ENCODE measurements around the gene PLP2.
"Not testable (repeated sequence)": the region's sequence is repeated elsewhere in the genome, so short reads cannot be mapped to it uniquely, and the experiment has no call there.

Gene PLP2, protein sequence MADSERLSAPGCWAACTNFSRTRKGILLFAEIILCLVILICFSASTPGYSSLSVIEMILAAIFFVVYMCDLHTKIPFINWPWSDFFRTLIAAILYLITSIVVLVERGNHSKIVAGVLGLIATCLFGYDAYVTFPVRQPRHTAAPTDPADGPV

GRCh38 chrX:49171752-49172279, at the start of gene PLP2:
TSS of gene PLP2 (plus strand) at chrX:49171898. CDS start at chrX:49172001, 103 bp downstream.
- Mint-ChIP-seq H3K27me3 (no peaks in the 10 kb centered on the region), H3K36me3 (ENCODE audit: low read depth) (peaks cover 27% of the 10 kb centered on the region)

GRCh38 chrX:49122499-49122898, 49.2 kb upstream of the PLP2 start:
- H3K27me3 Mint-ChIP-seq = no peaks in the 10 kb centered on the region
- peaks cover 28% of the 10 kb centered on the region for H3K4me1 Mint-ChIP-seq (ENCODE audit: low read depth)
- peak overlapping the region; percentile 89 for H3K4me3 Mint-ChIP-seq
- H3K9me3 Mint-ChIP-seq = no peaks in the 10 kb centered on the region
- no peak overlapping the region for H3K27ac Mint-ChIP-seq
- H3K36me3 Mint-ChIP-seq (ENCODE audit: low read depth) = peaks cover 25% of the 10 kb centered on the region

More at GRCh38 chrX:49171752-49172279, at the start of gene PLP2:
- Mint-ChIP-seq H3K27ac (peak within 1 kb of the TSS; percentile 93), H3K9me3 (no peaks in the 10 kb centered on the region), H3K4me3 (peak within 1 kb of the TSS; percentile 89), H3K4me1 (ENCODE audit: low read depth) (peaks cover 45% of the 10 kb centered on the region)

DNA sequence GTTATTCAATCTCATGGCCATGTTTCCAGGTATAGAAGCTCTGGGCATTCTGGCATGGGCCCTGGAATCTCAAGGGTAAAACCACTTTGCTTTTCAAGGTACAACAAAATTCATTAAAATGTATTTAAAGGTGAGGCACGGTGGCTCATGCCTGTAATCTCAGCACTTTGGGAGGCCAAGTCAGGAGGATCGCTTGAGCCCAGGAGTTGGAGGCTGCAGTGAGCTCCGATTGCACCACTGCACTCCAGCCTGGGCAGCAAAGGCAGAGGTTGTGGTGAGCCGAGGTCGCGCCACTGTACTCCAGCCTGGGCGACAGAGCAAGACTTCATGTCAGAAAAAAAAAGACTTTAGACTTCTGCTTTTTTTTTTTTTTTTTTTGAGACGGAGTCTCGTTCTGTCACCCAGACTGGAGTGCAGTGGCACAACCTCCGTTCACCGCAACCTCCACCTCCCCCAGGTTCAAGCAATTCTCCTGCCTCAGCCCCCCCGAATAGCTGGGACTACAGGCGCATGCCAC, 43.9 kb upstream of the PLP2 start:
- not testable (repeated sequence) for H3K27me3 Mint-ChIP-seq; H3K4me3 Mint-ChIP-seq; H3K36me3 Mint-ChIP-seq (ENCODE audit: low read depth); H3K27ac Mint-ChIP-seq; H3K4me1 Mint-ChIP-seq (ENCODE audit: low read depth); H3K9me3 Mint-ChIP-seq

- Mint-ChIP-seq H3K4me1 (ENCODE audit: low read depth) (no peaks in the 10 kb centered on the region), H3K9me3 (no peaks in the 10 kb centered on the region), H3K27ac (no peak overlapping the region), H3K27me3 (no peaks in the 10 kb centered on the region), H3K4me3 (no peak overlapping the region), H3K36me3 (ENCODE audit: low read depth) (no peaks in the 10 kb centered on the region)
These were observed 42.3 kb upstream of the PLP2 start for GRCh38 chrX:49129427-49129826.

GRCh38 chrX:49132275-49132674, 39.4 kb upstream of the PLP2 start:
- H3K4me1 Mint-ChIP-seq (ENCODE audit: low read depth); H3K27ac Mint-ChIP-seq: not testable (repeated sequence)

DNA sequence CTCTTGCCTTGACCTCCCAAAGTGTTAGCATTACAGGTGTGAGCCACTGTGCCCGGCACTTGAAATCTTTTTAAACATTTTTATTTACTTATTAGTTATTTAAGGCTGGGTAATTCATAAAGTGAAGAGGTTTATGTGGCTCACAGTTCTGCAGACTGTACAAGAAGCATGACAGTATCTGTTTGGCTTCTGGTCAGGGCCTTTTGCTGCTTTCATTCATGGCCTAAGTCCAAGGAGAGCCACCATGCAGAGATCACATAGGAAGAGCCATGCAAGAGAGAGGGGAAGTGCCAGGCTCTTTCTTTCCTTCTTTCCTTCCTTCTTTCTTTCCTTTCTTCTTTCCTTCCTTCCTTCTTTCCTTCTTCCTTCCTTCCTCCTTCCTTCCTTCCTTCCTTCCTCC, 37.9 kb upstream of the PLP2 start:
- Mint-ChIP-seq H3K9me3 (no peaks in the 10 kb centered on the region), H3K27ac (no peak overlapping the region), H3K36me3 (ENCODE audit: low read depth) (no peaks in the 10 kb centered on the region), H3K4me3 (no peak overlapping the region), H3K4me1 (ENCODE audit: low read depth) (no peaks in the 10 kb centered on the region), H3K27me3 (no peaks in the 10 kb centered on the region)

More at GRCh38 chrX:49132275-49132674, 39.4 kb upstream of the PLP2 start:
- not testable (repeated sequence) for H3K9me3 Mint-ChIP-seq; H3K4me3 Mint-ChIP-seq; H3K27me3 Mint-ChIP-seq; H3K36me3 Mint-ChIP-seq (ENCODE audit: low read depth)

GRCh38 chrX:49137492-49137891, 34.2 kb upstream of the PLP2 start:
- Mint-ChIP-seq H3K4me3 (no peak overlapping the region), H3K27ac (no peak overlapping the region), H3K36me3 (ENCODE audit: low read depth) (no peaks in the 10 kb centered on the region), H3K4me1 (ENCODE audit: low read depth) (no peaks in the 10 kb centered on the region), H3K9me3 (no peaks in the 10 kb centered on the region), H3K27me3 (no peaks in the 10 kb centered on the region)

GRCh38 chrX:49139713-49140112, 32.0 kb upstream of the PLP2 start:
- no peaks in the 10 kb centered on the region for H3K9me3 Mint-ChIP-seq
- no peak overlapping the region for H3K27ac Mint-ChIP-seq
- no peaks in the 10 kb centered on the region for H3K36me3 Mint-ChIP-seq (ENCODE audit: low read depth)
- H3K4me1 Mint-ChIP-seq (ENCODE audit: low read depth) = no peaks in the 10 kb centered on the region
- no peak overlapping the region for H3K4me3 Mint-ChIP-seq
- no peaks in the 10 kb centered on the region for H3K27me3 Mint-ChIP-seq

DNA sequence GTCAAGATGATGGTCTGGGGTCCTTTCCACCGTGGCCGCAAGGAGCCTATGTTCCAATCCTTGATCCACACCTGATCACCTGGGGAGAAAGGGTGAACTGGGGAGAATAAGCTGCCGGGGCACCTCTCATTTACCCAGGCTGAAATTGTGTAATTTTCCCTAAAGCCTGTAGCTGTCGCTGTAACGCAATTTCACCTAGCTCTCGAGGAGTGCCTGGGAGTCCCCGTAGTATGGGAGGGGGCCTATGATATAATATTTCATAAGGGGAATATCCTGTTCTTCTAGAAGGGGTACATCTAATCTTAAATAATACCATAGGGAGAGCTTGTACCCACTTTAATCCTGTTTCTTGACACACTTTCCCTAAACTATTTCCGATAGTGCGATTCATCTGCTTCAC, 29.4 kb upstream of the PLP2 start:
- not testable (repeated sequence) for H3K4me3 Mint-ChIP-seq; H3K9me3 Mint-ChIP-seq; H3K27ac Mint-ChIP-seq; H3K27me3 Mint-ChIP-seq; H3K36me3 Mint-ChIP-seq (ENCODE audit: low read depth); H3K4me1 Mint-ChIP-seq (ENCODE audit: low read depth)

DNA sequence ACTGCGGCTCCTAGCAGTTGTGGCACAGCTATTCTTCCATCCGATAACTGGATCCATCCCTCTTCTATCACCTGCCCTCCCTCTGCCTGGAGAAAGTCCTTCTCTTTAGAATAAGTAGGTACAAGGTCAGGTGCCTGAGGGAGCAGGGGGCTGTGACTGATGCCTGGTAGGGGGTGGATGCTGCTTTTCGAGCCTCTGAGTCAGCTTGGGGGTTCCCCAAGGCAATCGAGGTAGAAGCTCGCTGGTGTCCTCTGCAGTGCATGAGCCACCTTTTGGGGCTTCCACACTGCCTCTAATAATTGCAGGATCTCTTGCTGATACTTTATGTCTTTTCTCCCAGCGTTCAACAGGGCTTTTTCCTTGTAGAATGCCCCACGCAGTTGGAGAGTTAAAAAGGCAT, 28.5 kb upstream of the PLP2 start:
- H3K27ac Mint-ChIP-seq; H3K4me3 Mint-ChIP-seq; H3K4me1 Mint-ChIP-seq (ENCODE audit: low read depth); H3K9me3 Mint-ChIP-seq; H3K27me3 Mint-ChIP-seq; H3K36me3 Mint-ChIP-seq (ENCODE audit: low read depth): not testable (repeated sequence)

- H3K27me3 Mint-ChIP-seq = no peaks in the 10 kb centered on the region
These were observed 24.4 kb upstream of the PLP2 start for GRCh38 chrX:49147282-49147681.

GRCh38 chrX:49147936-49148335, 23.8 kb upstream of the PLP2 start:
- Mint-ChIP-seq H3K36me3 (ENCODE audit: low read depth) (no peaks in the 10 kb centered on the region), H3K4me3 (no peak overlapping the region), H3K4me1 (ENCODE audit: low read depth) (no peaks in the 10 kb centered on the region), H3K27ac (no peak overlapping the region), H3K27me3 (no peaks in the 10 kb centered on the region), H3K9me3 (no peaks in the 10 kb centered on the region)

More at GRCh38 chrX:49147282-49147681, 24.4 kb upstream of the PLP2 start:
- no peaks in the 10 kb centered on the region for H3K9me3 Mint-ChIP-seq
- H3K4me3 Mint-ChIP-seq = no peak overlapping the region
- no peaks in the 10 kb centered on the region for H3K4me1 Mint-ChIP-seq (ENCODE audit: low read depth)
- no peaks in the 10 kb centered on the region for H3K36me3 Mint-ChIP-seq (ENCODE audit: low read depth)
- H3K27ac Mint-ChIP-seq = no peak overlapping the region

- not testable (repeated sequence) for H3K27ac Mint-ChIP-seq; H3K9me3 Mint-ChIP-seq; H3K27me3 Mint-ChIP-seq; H3K4me1 Mint-ChIP-seq (ENCODE audit: low read depth); H3K36me3 Mint-ChIP-seq (ENCODE audit: low read depth); H3K4me3 Mint-ChIP-seq
These were observed 23.2 kb upstream of the PLP2 start for GRCh38 chrX:49148390-49149100.

- not testable (repeated sequence) for H3K27ac Mint-ChIP-seq; H3K36me3 Mint-ChIP-seq (ENCODE audit: low read depth); H3K4me1 Mint-ChIP-seq (ENCODE audit: low read depth); H3K27me3 Mint-ChIP-seq; H3K4me3 Mint-ChIP-seq; H3K9me3 Mint-ChIP-seq
These were observed 22.4 kb upstream of the PLP2 start for GRCh38 chrX:49149291-49149690.

DNA sequence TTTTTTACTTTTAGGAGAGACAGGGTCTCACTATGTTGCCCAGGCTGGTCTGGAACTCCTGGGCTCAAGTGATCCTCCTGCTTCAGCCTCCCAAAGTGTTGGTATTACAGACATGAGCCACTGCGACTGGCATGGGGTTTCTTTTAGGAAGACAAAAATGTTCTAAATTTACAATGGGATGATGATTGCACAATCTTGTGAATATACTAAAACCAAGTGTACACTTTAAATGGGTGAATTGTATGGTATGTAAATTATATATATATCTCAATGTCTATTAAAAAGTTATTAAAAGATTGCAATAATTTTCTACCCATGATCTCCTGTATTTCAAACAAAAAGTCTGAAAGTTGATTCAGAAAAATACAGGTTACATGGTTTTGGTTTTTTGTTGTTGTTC, 18.2 kb upstream of the PLP2 start:
- Mint-ChIP-seq H3K27ac (no peak overlapping the region), H3K36me3 (ENCODE audit: low read depth) (no peaks in the 10 kb centered on the region), H3K4me1 (ENCODE audit: low read depth) (peaks cover 18% of the 10 kb centered on the region), H3K27me3 (no peaks in the 10 kb centered on the region), H3K4me3 (no peak overlapping the region), H3K9me3 (no peaks in the 10 kb centered on the region)

All from stimulated activated naive CD8-positive, alpha-beta T cell treated with anti-CD3 and anti-CD28 coated beads, Interleukin-15, Interleukin-2, amounts not matched to agents 100 ng/mL and 50 ng/mL, for 24 hours (primary cell).